ENCODE data around the gene PDGFA. TPM values are rescaled to one million over a fixed set of nuclear protein-coding genes. Genes with fewer than 3 reads are reported as not detected.

PDGFA gene
- total RNA-seq, 1 experiment from 2014 or later: 35.8 TPM

DNA sequence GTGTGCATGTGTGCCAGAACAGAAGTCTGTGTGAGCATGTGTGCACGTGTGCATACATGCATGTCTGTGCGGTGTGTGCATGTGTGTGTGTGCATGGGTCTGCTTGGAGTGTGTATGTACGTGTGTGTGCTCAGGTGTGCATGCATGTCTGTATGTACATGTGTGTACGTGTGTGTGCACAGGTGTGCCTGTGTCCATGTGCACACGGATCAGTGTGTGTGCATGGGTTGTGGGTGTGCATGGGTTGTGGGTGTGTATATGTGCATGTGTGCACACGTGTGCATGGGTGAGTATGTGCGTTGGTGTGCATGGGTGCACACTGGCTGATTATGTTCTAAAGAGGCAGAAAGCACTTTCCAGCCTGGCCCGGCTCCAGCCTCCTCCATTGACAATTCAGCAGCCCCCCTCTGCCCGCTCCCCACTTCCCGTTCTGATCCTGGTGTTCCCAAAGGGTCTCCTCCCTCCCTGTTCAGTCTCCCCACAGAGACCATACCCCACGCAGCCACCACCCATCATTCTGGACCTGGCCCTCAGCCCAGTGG, 44.1 kb upstream of the PDGFA start:
- Mint-ChIP-seq H3K4me3 (no peak overlapping the region), H3K27me3 (ENCODE audit: low read depth) (no peaks in the 10 kb centered on the region), H3K36me3 (ENCODE audit: insufficient read depth in 1 of 3, low read depth in 3 of 3) (peaks cover 0 to 3% (median 0%) of the 10 kb centered on the region in 3 experiments; a peak in 1 of 7 replicates), H3K4me1 (peaks cover 0 to 4% of the 10 kb centered on the region in 2 experiments; a peak in 1 of 4 replicates), H3K9me3 (no peaks in the 10 kb centered on the region), H3K27ac (peak overlapping the region in 1 of 3 experiments; percentile 29; a peak in 2 of 7 replicates)
- H3K56ac ChIP-seq (ENCODE audit: insufficient read length, low read depth, low read length): no peak overlapping the region
- no peak overlapping the region for H3K4me2 ChIP-seq (ENCODE audit: insufficient read depth, insufficient read length, low read length)
- no peaks in the 10 kb centered on the region for H3K9me3 ChIP-seq (ENCODE audit: control insufficient read depth, low read depth, low read length)
- H2BK12ac ChIP-seq (ENCODE audit: insufficient read length, low read depth, low read length): no peak overlapping the region
- WGBS (ENCODE audit: extremely low coverage, insufficient read length, low lambda C conversion rate): no CpG with 5 or more reads among the region's 11 CpGs
- no peak overlapping the region for H4K91ac ChIP-seq (ENCODE audit: insufficient read length, low read depth, low read length)
- H2AK5ac ChIP-seq (ENCODE audit: insufficient read length, low read length): no peak overlapping the region
- H3K23ac ChIP-seq (ENCODE audit: insufficient read length, low read depth, low read length): no peak overlapping the region
- H2BK20ac ChIP-seq (ENCODE audit: low read depth, low read length, poor library complexity, severe bottlenecking): no peak overlapping the region
- TF ChIP-seq, protein P1, sequence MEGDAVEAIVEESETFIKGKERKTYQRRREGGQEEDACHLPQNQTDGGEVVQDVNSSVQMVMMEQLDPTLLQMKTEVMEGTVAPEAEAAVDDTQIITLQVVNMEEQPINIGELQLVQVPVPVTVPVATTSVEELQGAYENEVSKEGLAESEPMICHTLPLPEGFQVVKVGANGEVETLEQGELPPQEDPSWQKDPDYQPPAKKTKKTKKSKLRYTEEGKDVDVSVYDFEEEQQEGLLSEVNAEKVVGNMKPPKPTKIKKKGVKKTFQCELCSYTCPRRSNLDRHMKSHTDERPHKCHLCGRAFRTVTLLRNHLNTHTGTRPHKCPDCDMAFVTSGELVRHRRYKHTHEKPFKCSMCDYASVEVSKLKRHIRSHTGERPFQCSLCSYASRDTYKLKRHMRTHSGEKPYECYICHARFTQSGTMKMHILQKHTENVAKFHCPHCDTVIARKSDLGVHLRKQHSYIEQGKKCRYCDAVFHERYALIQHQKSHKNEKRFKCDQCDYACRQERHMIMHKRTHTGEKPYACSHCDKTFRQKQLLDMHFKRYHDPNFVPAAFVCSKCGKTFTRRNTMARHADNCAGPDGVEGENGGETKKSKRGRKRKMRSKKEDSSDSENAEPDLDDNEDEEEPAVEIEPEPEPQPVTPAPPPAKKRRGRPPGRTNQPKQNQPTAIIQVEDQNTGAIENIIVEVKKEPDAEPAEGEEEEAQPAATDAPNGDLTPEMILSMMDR (conservative IDR thresholded peaks at IDR 0.05): no peak
- H3K9ac ChIP-seq (ENCODE audit: extremely low read depth, insufficient read length, low read length): no peak overlapping the region
- no peaks in the 10 kb centered on the region for H3K79me1 ChIP-seq (ENCODE audit: insufficient read depth, low read depth, low read length, poor library complexity, severe bottlenecking)
- no peak overlapping the region for H3T11ph ChIP-seq (ENCODE audit: low read length)
- H3K27ac ChIP-seq (ENCODE audit: insufficient read length, low read depth, low read length): no peak overlapping the region
- H3K18ac ChIP-seq (ENCODE audit: insufficient read length, low read depth, low read length): no peak overlapping the region
- no peak overlapping the region for H2BK15ac ChIP-seq (ENCODE audit: low read depth, low read length)
- no peak overlapping the region for H3K14ac ChIP-seq (ENCODE audit: insufficient read depth, low read length)
- H2BK120ac ChIP-seq (ENCODE audit: low read depth, low read length, poor library complexity, severe bottlenecking): no peak overlapping the region
- H4K20me1 ChIP-seq (ENCODE audit: control insufficient read depth, insufficient read depth, insufficient read length): no peaks in the 10 kb centered on the region
- H2AFZ ChIP-seq (ENCODE audit: low read length): no peak overlapping the region
- H3K23me2 ChIP-seq (ENCODE audit: insufficient read length, low read depth, low read length, poor library complexity, severe bottlenecking): no peaks in the 10 kb centered on the region
- no peak overlapping the region for H4K5ac ChIP-seq (ENCODE audit: insufficient read length, low read depth, low read length)
- H3K79me2 ChIP-seq (ENCODE audit: insufficient read depth, low read length): no peaks in the 10 kb centered on the region; the same call in 1 of the 2 replicates
- no peak overlapping the region for H4K8ac ChIP-seq (replicated peaks; ENCODE audit: insufficient read length, low read depth, low read length)
- H3K27me3 ChIP-seq (ENCODE audit: insufficient read depth, low read length): no peaks in the 10 kb centered on the region
- no peaks in the 10 kb centered on the region for H3K4me1 ChIP-seq (ENCODE audit: insufficient read depth, low read length)
- H2BK5ac ChIP-seq (ENCODE audit: insufficient read length, low read length): no peak overlapping the region
- no peak overlapping the region for H3K4ac ChIP-seq (ENCODE audit: low read depth, low read length)
- DNase-seq: no peak

All from H9 (cell line).